ENCODE results near the gene HDAC4.

HDAC4 gene

GRCh38 chr2:239322416-239323086 is 78.3 kb downstream of the HDAC4 start (continued):
- TF ChIP-seq ZNF148 (tag by site-specific recombination; IDR thresholded peaks at IDR 0.05; ENCODE audit: borderline replicate concordance) (no peak), ZNF639 (tag by site-specific recombination; IDR thresholded peaks at IDR 0.05) (no peak), ZFHX2 (tag by site-specific recombination; conservative IDR thresholded peaks at IDR 0.05) (peak; percentile 72), TCF7L2 (IDR thresholded peaks at IDR 0.05; ENCODE audit: borderline replicate concordance, low read depth, low read length) (no peak), ZNF169 (tag by site-specific recombination; IDR thresholded peaks at IDR 0.05) (no peak), ZNF623 (tag by site-specific recombination; IDR thresholded peaks at IDR 0.05) (no peak), ZNF16 (tag by site-specific recombination; IDR thresholded peaks at IDR 0.05; ENCODE audit: low read depth) (no peak), ZNF23 (tag by site-specific recombination; IDR thresholded peaks at IDR 0.05; ENCODE audit: borderline replicate concordance) (no peak), ZBTB20 (tag by site-specific recombination; IDR thresholded peaks at IDR 0.05) (peak; percentile 30; the same call in 1 of the 2 replicates), EGR2 (tag by site-specific recombination; IDR thresholded peaks at IDR 0.05; ENCODE audit: low read depth) (peak; percentile 31; the same call in 1 of the 2 replicates), ZFP69B (tag by site-specific recombination; IDR thresholded peaks at IDR 0.05) (no peak), ZXDB (tag by site-specific recombination; IDR thresholded peaks at IDR 0.05) (no peak), ZBTB10 (tag by site-specific recombination; IDR thresholded peaks at IDR 0.05) (no peak), ZBTB49 (tag by site-specific recombination; IDR thresholded peaks at IDR 0.05; ENCODE audit: low read depth) (no peak), ZNF549 (tag by site-specific recombination; IDR thresholded peaks at IDR 0.05) (no peak), ZNF280D (tag by site-specific recombination; IDR thresholded peaks at IDR 0.05) (no peak)
